Left kidney (tissue), 2 donors: ENCODE measurements around the gene KCNMA1. TPM values are rescaled to one million over a fixed set of nuclear protein-coding genes. Genes with fewer than 3 reads are reported as not detected.

Experiments used
- DNase-seq: peaks from one replicate; pipeline ENCODE4 v3.0.0-alpha.2; 2013
- polyA plus RNA-seq: library from polyadenylated mRNA; unstranded; fragments of 120-200 nt; gene quantifications from one replicate; pipeline ENCODE4 v1.2.1, GENCODE V29; 2013; ENCODE audit not compliant: insufficient read length

Gene KCNMA1
- polyA plus RNA-seq, 1 donor, result 3.6 TPM

- DNase-seq, result no peak
Measured at GRCh38 chr10:77036993-77037734, 600.4 kb downstream of the KCNMA1 start.

- DNase-seq, result no peak
Measured at GRCh38 chr10:77036276-77036675, 601.3 kb downstream of the KCNMA1 start.

- no peak for DNase-seq
Measured at GRCh38 chr10:77034795-77035194, 602.8 kb downstream of the KCNMA1 start.

- DNase-seq, result no peak
Measured at GRCh38 chr10:77034240-77034639, 603.4 kb downstream of the KCNMA1 start.

- DNase-seq, result no peak
Measured at GRCh38 chr10:77032188-77032570, 605.4 kb downstream of the KCNMA1 start.

GRCh38 chr10:77031531-77032187 is 605.9 kb downstream of the KCNMA1 start:
- DNase-seq, result no peak

GRCh38 chr10:77030974-77031373 is 606.6 kb downstream of the KCNMA1 start:
- DNase-seq, result no peak

- peak; percentile 65 for DNase-seq
Measured at GRCh38 chr10:77029777-77030717, 607.6 kb downstream of the KCNMA1 start.

GRCh38 chr10:77028042-77028441 is 609.6 kb downstream of the KCNMA1 start:
- no peak for DNase-seq

- no peak for DNase-seq
Measured at GRCh38 chr10:77027576-77027975, 610.0 kb downstream of the KCNMA1 start.

- DNase-seq, result no peak
Measured at GRCh38 chr10:77027141-77027540, 610.5 kb downstream of the KCNMA1 start.

GRCh38 chr10:77026148-77026547 is 611.5 kb downstream of the KCNMA1 start:
- DNase-seq, result no peak

- no peak for DNase-seq
Measured at GRCh38 chr10:77024461-77024860, 613.1 kb downstream of the KCNMA1 start.

- no peak for DNase-seq
Measured at GRCh38 chr10:77023396-77023795, 614.2 kb downstream of the KCNMA1 start.

GRCh38 chr10:77022671-77023070 is 614.9 kb downstream of the KCNMA1 start:
- no peak for DNase-seq

- DNase-seq, result no peak
Measured at GRCh38 chr10:77021966-77022490, 615.6 kb downstream of the KCNMA1 start.

GRCh38 chr10:77020426-77021040 is 617.1 kb downstream of the KCNMA1 start:
- DNase-seq, result no peak

GRCh38 chr10:77016855-77017254 is 620.8 kb downstream of the KCNMA1 start:
- DNase-seq, result no peak

GRCh38 chr10:77016278-77016815 is 621.3 kb downstream of the KCNMA1 start:
- DNase-seq, result no peak

- DNase-seq, result no peak
Measured at GRCh38 chr10:77015360-77015759, 622.2 kb downstream of the KCNMA1 start.

GRCh38 chr10:77012812-77013500 is 624.7 kb downstream of the KCNMA1 start:
- no peak for DNase-seq
